Measurements from ENCODE around the gene USP36. TPM values are rescaled to one million over a fixed set of nuclear protein-coding genes. Genes with fewer than 3 reads are reported as not detected.
A peak's percentile ranks its signal among the peaks of the same experiment; 100 is the strongest.
"Not testable (repeated sequence)": the region's sequence is repeated elsewhere in the genome, so short reads cannot be mapped to it uniquely, and the experiment has no call there.

USP36 gene
- total RNA-seq, 2 donors from 2014 or later, result 31.2 to 66.6 TPM

GRCh38 chr17:78781104-78781892 is 59.3 kb downstream of the USP36 start:
- TF ChIP-seq CTCF (IDR thresholded peaks at IDR 0.05) (no peak), POLR2AphosphoS5 (IDR thresholded peaks at IDR 0.05) (peak; percentile 70), POLR2A (IDR thresholded peaks at IDR 0.05) (peak; percentile 29)
- peak overlapping the region; percentile 93 to 97 for H3K27ac ChIP-seq
- H3K9me3 ChIP-seq, result no peaks in the 10 kb centered on the region
- no peak for DNase-seq (ENCODE audit: low spot score)
- intact Hi-C loops (cut with DNase I), result no loop called here
- peak overlapping the region; percentile 97 to 99 for H3K4me3 ChIP-seq
- no peaks in the 10 kb centered on the region for H3K36me3 ChIP-seq
- WGBS, result 2% methylated on average over 40 of the region's 68 CpGs
- peaks cover 14% of the 10 kb centered on the region for H3K4me1 ChIP-seq (replicated peaks)
- H3K27me3 ChIP-seq (replicated peaks; ENCODE audit: insufficient read depth), result no peaks in the 10 kb centered on the region

DNA sequence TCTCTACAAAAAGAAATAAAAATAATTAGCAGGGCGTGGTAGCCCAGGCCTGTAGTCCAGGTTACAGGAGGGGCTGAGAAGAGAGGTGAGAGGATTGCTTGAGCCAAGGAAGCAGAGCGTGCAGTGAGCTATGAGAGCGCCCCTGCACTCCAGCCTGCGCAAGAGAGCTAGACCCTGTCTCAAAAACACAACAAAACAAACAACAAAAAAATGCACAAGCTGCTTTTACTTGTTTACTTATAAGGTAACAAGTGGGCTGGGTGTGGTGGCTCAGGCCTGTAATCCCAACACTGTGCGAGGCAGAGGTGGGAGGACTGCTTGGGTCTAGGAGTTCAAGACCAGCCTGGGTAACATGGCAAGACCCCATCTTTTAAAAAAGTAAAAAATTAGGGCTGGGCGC is 60.3 kb downstream of the USP36 start:
- 69% methylated on average over 6 of the region's 6 CpGs for WGBS
- intact Hi-C loops (cut with DNase I), result no loop called here
- H3K27ac ChIP-seq, result peak overlapping the region; percentile 93 to 97

DNA sequence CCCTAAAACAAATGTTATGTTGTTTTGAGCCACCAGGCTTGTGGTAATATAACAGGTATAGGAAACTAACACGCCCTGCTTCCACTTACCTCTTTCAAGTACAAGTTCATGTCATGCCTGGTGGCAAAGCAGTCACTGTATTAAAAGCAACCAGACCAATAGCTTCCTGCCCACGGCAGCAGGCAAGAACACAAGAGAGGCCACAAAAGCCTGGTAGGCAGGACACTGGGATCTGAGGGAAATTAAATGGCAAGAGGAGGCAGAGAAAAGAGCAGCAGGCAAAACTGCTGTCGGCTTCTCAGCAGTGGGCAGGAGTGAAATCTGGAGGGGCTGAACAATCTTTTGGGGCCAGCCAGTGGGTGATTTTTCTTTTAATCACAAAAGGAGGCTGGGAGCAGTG is 60.8 kb downstream of the USP36 start:
- DNase-seq (ENCODE audit: low spot score), result peak; percentile 51
- Histone ChIP-seq H3K27ac (peak overlapping the region; percentile 93 to 97), H3K4me3 (peak overlapping the region in 1 of 2 donors; percentile 99), H3K27me3 (replicated peaks; ENCODE audit: insufficient read depth) (no peaks in the 10 kb centered on the region), H3K9me3 (no peaks in the 10 kb centered on the region), H3K36me3 (no peaks in the 10 kb centered on the region), H3K4me1 (replicated peaks) (peaks cover 14% of the 10 kb centered on the region)
- 31% methylated on average over 3 of the region's 3 CpGs for WGBS
- intact Hi-C loops (cut with DNase I), result no loop called here
- TF ChIP-seq CTCF (IDR thresholded peaks at IDR 0.05) (peak in 1 of 4 experiments; percentile 28), POLR2A (IDR thresholded peaks at IDR 0.05) (peak; percentile 20), POLR2AphosphoS5 (IDR thresholded peaks at IDR 0.05) (peak; percentile 42)

More for the DNA sequence above, 60.3 kb downstream of the USP36 start:
- H3K36me3 ChIP-seq, result no peaks in the 10 kb centered on the region
- TF ChIP-seq POLR2AphosphoS5 (IDR thresholded peaks at IDR 0.05) (no peak), POLR2A (IDR thresholded peaks at IDR 0.05) (no peak), CTCF (IDR thresholded peaks at IDR 0.05) (no peak)
- peak overlapping the region; percentile 97 to 99 for H3K4me3 ChIP-seq
- no peaks in the 10 kb centered on the region for H3K9me3 ChIP-seq
- DNase-seq (ENCODE audit: low spot score), result no peak
- peaks cover 14% of the 10 kb centered on the region for H3K4me1 ChIP-seq (replicated peaks)
- no peaks in the 10 kb centered on the region for H3K27me3 ChIP-seq (replicated peaks; ENCODE audit: insufficient read depth)

GRCh38 chr17:78779286-78779651 is 61.3 kb downstream of the USP36 start:
- H3K36me3 ChIP-seq; H3K27me3 ChIP-seq (replicated peaks; ENCODE audit: insufficient read depth); intact Hi-C loops (cut with DNase I); DNase-seq (ENCODE audit: low spot score); H3K9me3 ChIP-seq; H3K4me3 ChIP-seq: not testable (repeated sequence)
- 74% methylated on average over 5 of the region's 5 CpGs for WGBS
- Histone ChIP-seq H3K27ac (peak overlapping the region; percentile 93 to 97), H3K4me1 (replicated peaks) (peaks cover 20% of the 10 kb centered on the region)

GRCh38 chr17:78777881-78778280 is 62.7 kb downstream of the USP36 start:
- peaks cover 18% of the 10 kb centered on the region for H3K4me1 ChIP-seq (replicated peaks)
- intact Hi-C loops (cut with DNase I), result no loop called here

More at GRCh38 chr17:78777881-78778280, 62.7 kb downstream of the USP36 start:
- Histone ChIP-seq H3K4me3 (no peak overlapping the region), H3K36me3 (no peaks in the 10 kb centered on the region), H3K9me3 (no peaks in the 10 kb centered on the region), H3K27me3 (replicated peaks; ENCODE audit: insufficient read depth) (no peaks in the 10 kb centered on the region), H3K27ac (no peak overlapping the region)
- DNase-seq (ENCODE audit: low spot score), result no peak
- WGBS, result 89% methylated on average over 4 of the region's 4 CpGs
- no peak for TF ChIP-seq CTCF (IDR thresholded peaks at IDR 0.05)
- no peak for TF ChIP-seq POLR2A (IDR thresholded peaks at IDR 0.05)
- no peak for TF ChIP-seq POLR2AphosphoS5 (IDR thresholded peaks at IDR 0.05)

Data from prostate gland (tissue), 2 donors.